Activated CD4-positive, alpha-beta T cell treated with anti-CD3 and anti-CD28 coated beads, Interleukin-2, amount 50 U/mL, for 48 hours (primary cell): ENCODE results near the gene COTL1.
A peak's percentile ranks its signal among the peaks of the same experiment; 100 is the strongest.
"Not testable (repeated sequence)": the region's sequence is repeated elsewhere in the genome, so short reads cannot be mapped to it uniquely, and the experiment has no call there.

Experiments
- DNase-seq, 2 experiments: peaks; one replicate each; pipeline ENCODE4 v3.0.0-alpha.2; 2020

COTL1 gene

GRCh38 chr16:84567286-84567962 lies 50.5 kb downstream of the COTL1 start:
- no peak for DNase-seq

- DNase-seq = no peak
These were observed 51.2 kb downstream of the COTL1 start for GRCh38 chr16:84566545-84567257.

- no peak for DNase-seq
These were observed 52.0 kb downstream of the COTL1 start for GRCh38 chr16:84565669-84566495.

- DNase-seq = no peak
These were observed 54.0 kb downstream of the COTL1 start for GRCh38 chr16:84563786-84564420.

GRCh38 chr16:84563064-84563715 lies 54.7 kb downstream of the COTL1 start:
- DNase-seq = no peak

GRCh38 chr16:84562174-84562815 lies 55.6 kb downstream of the COTL1 start:
- DNase-seq = no peak

- no peak for DNase-seq
These were observed 56.6 kb downstream of the COTL1 start for GRCh38 chr16:84561291-84561690.

GRCh38 chr16:84560269-84560668 lies 57.6 kb downstream of the COTL1 start:
- DNase-seq = no peak

GRCh38 chr16:84559311-84559932 lies 58.5 kb downstream of the COTL1 start:
- DNase-seq = no peak

- not testable (repeated sequence) for DNase-seq
These were observed 59.0 kb downstream of the COTL1 start for GRCh38 chr16:84558850-84559249.

GRCh38 chr16:84557504-84557903 lies 60.4 kb downstream of the COTL1 start:
- DNase-seq = no peak

- no peak for DNase-seq
These were observed 60.8 kb downstream of the COTL1 start for GRCh38 chr16:84557059-84557458.

GRCh38 chr16:84555418-84556196 lies 62.3 kb downstream of the COTL1 start:
- DNase-seq = no peak

- no peak for DNase-seq
These were observed 63.1 kb downstream of the COTL1 start for GRCh38 chr16:84554627-84555328.

- DNase-seq = peak; percentile 49 to 64
These were observed 63.9 kb downstream of the COTL1 start for GRCh38 chr16:84553873-84554399.

GRCh38 chr16:84552135-84552534 lies 65.7 kb downstream of the COTL1 start:
- peak in 1 of 2 experiments; percentile 22 for DNase-seq

GRCh38 chr16:84550096-84550495 lies 67.8 kb downstream of the COTL1 start:
- no peak for DNase-seq

- peak; percentile 52 to 63 for DNase-seq
These were observed 68.7 kb downstream of the COTL1 start for GRCh38 chr16:84548971-84549844.

GRCh38 chr16:84548508-84548907 lies 69.4 kb downstream of the COTL1 start:
- DNase-seq = peak in 1 of 2 experiments; percentile 16
